ENCODE data around the gene HSD17B2.

Gene HSD17B2

GRCh38 chr16:82050909-82051357 is 15.9 kb downstream of the HSD17B2 start:
- no peak for DNase-seq

- no peak for DNase-seq
Observed at GRCh38 chr16:82051656-82052055, 16.6 kb downstream of the HSD17B2 start.

- DNase-seq, result no peak
Observed at GRCh38 chr16:82055117-82055516, 20.1 kb downstream of the HSD17B2 start.

- no peak for DNase-seq
Observed at GRCh38 chr16:82055728-82056549, 20.9 kb downstream of the HSD17B2 start.

GRCh38 chr16:82056550-82056896 is 21.5 kb downstream of the HSD17B2 start:
- DNase-seq, result no peak

- no peak for DNase-seq
Observed at GRCh38 chr16:82059161-82059982, 24.3 kb downstream of the HSD17B2 start.

GRCh38 chr16:82059983-82060421 is 24.9 kb downstream of the HSD17B2 start:
- no peak for DNase-seq

GRCh38 chr16:82061861-82062525 is 26.9 kb downstream of the HSD17B2 start:
- DNase-seq, result no peak

- no peak for DNase-seq
Observed at GRCh38 chr16:82062645-82063058, 27.6 kb downstream of the HSD17B2 start.

- DNase-seq, result no peak
Observed at GRCh38 chr16:82063456-82064082, 28.5 kb downstream of the HSD17B2 start.

GRCh38 chr16:82067042-82067803 is 32.2 kb downstream of the HSD17B2 start:
- DNase-seq, result no peak

GRCh38 chr16:82067804-82068325 is 32.8 kb downstream of the HSD17B2 start:
- DNase-seq, result no peak

GRCh38 chr16:82070656-82071369 is 35.8 kb downstream of the HSD17B2 start:
- DNase-seq, result no peak

GRCh38 chr16:82071421-82071820 is 36.4 kb downstream of the HSD17B2 start:
- DNase-seq, result no peak

- DNase-seq, result no peak
Observed at GRCh38 chr16:82072313-82072712, 37.3 kb downstream of the HSD17B2 start.

- no peak for DNase-seq
Observed at GRCh38 chr16:82074019-82074558, 39.0 kb downstream of the HSD17B2 start.

GRCh38 chr16:82078125-82078524 is 43.1 kb downstream of the HSD17B2 start:
- no peak for DNase-seq

GRCh38 chr16:82079892-82080291 is 44.8 kb downstream of the HSD17B2 start:
- no peak for DNase-seq

GRCh38 chr16:82081264-82081663 is 46.2 kb downstream of the HSD17B2 start:
- no peak for DNase-seq

- DNase-seq, result no peak
Observed at GRCh38 chr16:82082097-82082496, 47.0 kb downstream of the HSD17B2 start.

Data from NCI-H2227 treated with DMSO at 0.1 percent for 48 hours (cell line).